D721Med (cell line): ENCODE data around the gene CDK14.

Experiments
- DNase-seq: peaks from one replicate; pipeline ENCODE4 v3.0.0; 2011; ENCODE audit warnings: low spot score; ENCODE audit not compliant: insufficient read length
- FAIRE-seq: peaks from 2 replicates; lab custom pipeline; 2011; peaks lifted over from hg19 to GRCh38; lab: Jason Lieb, UNC
- TF ChIP-seq, protein P1 (sequence below): IDR thresholded peaks from 2 replicates; pipeline ENCODE4 v1.5.1; 2012; ENCODE audit warnings: mild to moderate bottlenecking, control low read depth; ENCODE audit not compliant: insufficient read depth; ENCODE audit errors: missing control alignments

CDK14 gene

GRCh38 chr7:90661290-90662151 lies 65.4 kb downstream of the CDK14 start:
- TF ChIP-seq, protein P1, sequence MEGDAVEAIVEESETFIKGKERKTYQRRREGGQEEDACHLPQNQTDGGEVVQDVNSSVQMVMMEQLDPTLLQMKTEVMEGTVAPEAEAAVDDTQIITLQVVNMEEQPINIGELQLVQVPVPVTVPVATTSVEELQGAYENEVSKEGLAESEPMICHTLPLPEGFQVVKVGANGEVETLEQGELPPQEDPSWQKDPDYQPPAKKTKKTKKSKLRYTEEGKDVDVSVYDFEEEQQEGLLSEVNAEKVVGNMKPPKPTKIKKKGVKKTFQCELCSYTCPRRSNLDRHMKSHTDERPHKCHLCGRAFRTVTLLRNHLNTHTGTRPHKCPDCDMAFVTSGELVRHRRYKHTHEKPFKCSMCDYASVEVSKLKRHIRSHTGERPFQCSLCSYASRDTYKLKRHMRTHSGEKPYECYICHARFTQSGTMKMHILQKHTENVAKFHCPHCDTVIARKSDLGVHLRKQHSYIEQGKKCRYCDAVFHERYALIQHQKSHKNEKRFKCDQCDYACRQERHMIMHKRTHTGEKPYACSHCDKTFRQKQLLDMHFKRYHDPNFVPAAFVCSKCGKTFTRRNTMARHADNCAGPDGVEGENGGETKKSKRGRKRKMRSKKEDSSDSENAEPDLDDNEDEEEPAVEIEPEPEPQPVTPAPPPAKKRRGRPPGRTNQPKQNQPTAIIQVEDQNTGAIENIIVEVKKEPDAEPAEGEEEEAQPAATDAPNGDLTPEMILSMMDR: no peak
- no peak for FAIRE-seq
- DNase-seq: no peak

DNA sequence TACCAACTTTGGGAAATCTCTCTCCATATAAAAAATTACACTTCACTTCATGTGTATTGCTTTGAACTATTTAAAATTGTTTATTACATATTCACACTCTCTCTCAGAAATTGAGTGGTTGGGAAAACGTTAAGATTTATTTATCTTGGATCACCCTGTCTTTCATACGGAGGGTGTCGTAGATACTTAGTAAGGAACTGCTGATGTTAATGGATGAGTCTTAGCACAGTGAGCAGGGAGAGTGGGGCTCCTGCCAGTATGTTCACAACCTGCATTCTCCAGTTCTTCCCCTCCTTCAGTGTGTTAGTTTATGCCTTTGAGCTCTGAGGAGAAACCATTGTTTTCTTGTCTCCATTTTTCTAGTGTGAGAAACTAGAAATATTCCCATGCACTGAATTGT lies 67.1 kb downstream of the CDK14 start:
- FAIRE-seq: no peak
- DNase-seq: no peak
- TF ChIP-seq, protein P1: no peak

- FAIRE-seq: no peak
- TF ChIP-seq, protein P1: no peak
- no peak for DNase-seq
Measured at GRCh38 chr7:90666186-90666585, 70.1 kb downstream of the CDK14 start.

DNA sequence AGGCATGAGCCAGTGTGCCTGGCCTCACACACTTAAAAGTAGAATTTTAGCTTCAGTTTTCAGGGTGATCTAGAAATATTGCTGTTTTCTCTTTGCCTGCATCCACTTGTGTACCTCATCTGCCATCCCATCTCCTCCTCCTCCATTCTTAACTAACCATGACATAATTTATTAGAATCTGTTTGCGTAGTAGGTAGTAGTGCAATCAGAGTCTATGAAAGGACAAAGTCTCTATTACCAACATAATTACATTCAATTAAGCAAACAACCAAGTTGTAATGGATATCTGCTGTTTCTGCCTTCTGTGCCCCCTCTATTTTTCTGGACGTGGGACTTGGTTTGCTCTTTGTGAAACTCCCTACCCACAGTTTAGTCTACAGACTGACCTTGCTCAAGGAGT lies 72.9 kb downstream of the CDK14 start:
- FAIRE-seq: no peak
- TF ChIP-seq, protein P1: no peak
- no peak for DNase-seq

GRCh38 chr7:90669492-90669891 lies 73.4 kb downstream of the CDK14 start:
- no peak for DNase-seq
- TF ChIP-seq, protein P1: no peak
- FAIRE-seq: no peak

DNA sequence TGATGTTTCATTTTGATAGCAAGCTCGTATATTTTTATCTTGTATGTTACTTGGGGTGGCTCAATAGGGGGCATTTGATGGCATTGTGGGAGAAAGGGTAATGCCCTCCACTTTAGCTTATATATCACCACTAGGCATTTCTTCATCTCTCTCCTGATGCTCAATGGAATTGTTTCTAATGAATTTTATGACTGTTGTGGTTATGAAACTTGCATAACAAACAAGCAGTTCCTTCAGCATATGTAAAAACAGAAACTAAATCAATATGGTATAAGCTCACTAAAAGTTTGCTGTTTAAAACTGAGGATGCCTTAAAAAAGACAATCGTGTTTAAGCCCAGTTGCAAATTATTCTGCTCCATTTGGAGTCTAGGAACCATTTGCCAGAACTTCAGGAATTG lies 75.5 kb downstream of the CDK14 start:
- FAIRE-seq: no peak
- no peak for DNase-seq
- TF ChIP-seq, protein P1: no peak

DNA sequence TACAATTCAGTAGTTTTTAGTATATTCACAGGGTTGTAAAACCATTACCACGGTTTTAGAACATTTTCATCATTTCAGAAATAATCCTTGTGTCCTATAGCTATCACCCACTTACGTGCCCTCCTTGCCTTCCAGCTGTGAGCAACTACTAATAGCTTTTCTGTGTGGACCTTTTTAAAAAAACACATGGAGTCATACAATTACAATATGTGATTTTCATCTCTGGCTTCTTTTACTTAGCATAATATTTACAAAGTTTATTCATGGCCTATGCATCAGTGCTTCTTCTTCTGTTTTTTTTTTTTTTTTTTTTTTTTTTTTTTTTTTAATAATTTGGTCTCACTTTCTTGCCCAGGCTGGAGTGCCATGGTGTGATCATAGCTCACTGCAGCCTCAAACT lies 76.1 kb downstream of the CDK14 start:
- FAIRE-seq: no peak
- DNase-seq: no peak
- TF ChIP-seq, protein P1: no peak
